Posterior vena cava (tissue), 2 donors: Measurements from ENCODE around the gene TTC39B. TPM values are rescaled to one million over a fixed set of nuclear protein-coding genes. Genes with fewer than 3 reads are reported as not detected.

Experiments used
- total RNA-seq, 2 donors: library from RNA; stranded (reverse); fragmentation: NEBNext Ultra II Directional; extraction: Animal tissue kit (Norgen Biotek cat#: 25700); gene quantifications; one replicate each; pipeline ENCODE4 v1.2.1, GENCODE V29; 2021
- donor health status: DM: yes; HTN: yes; CAD: no.
- donor health status: DM: yes; HTN: yes; CAD: no.

Gene TTC39B
- total RNA-seq, 2 donors from 2014 or later: 19.7 to 30.1 TPM

Other genes with a start within 250 kb of the TTC39B start
- gene SNAPC3, start 115.7 kb upstream of the TTC39B start, total RNA-seq: 10 to 100 TPM; 23.2 to 31.0 TPM
- 10 to 100 TPM; 41.9 to 45.1 TPM for gene PSIP1, start 203.8 kb upstream of the TTC39B start, total RNA-seq
- 1 to 10 TPM; 2.6 to 3.1 TPM for gene CCDC171, start 245.8 kb upstream of the TTC39B start, total RNA-seq